KMS-11 (cell line): ENCODE results near the gene RASSF4.
A peak's percentile ranks its signal among the peaks of the same experiment; 100 is the strongest.

Experiments used
- H2AFZ ChIP-seq: fragments of 200-600 bp; sonication (generic); 2 replicates; pipeline ENCODE4 v1.6.1; 2016; ENCODE audit warnings: antibody characterized with exemption, mixed run types, low read depth
- H3K27ac ChIP-seq: fragments of 200-600 bp; sonication (generic); 2 replicates; pipeline ENCODE4 v1.6.1; 2016; ENCODE audit warnings: mild to moderate bottlenecking, mixed run types
- H3K27me3 ChIP-seq: fragments of 200-600 bp; sonication (generic); 2 replicates; pipeline ENCODE4 v1.6.1; 2017; ENCODE audit warnings: mild to moderate bottlenecking, low read depth, mixed run types, moderate library complexity; ENCODE audit not compliant: insufficient read depth
- H3K36me3 ChIP-seq: fragments of 200-600 bp; sonication (generic); 2 replicates; pipeline ENCODE4 v1.6.1; 2017; ENCODE audit warnings: mild to moderate bottlenecking, mixed run types; ENCODE audit not compliant: insufficient read depth
- H3K4me1 ChIP-seq: fragments of 200-600 bp; sonication (generic); 2 replicates; pipeline ENCODE4 v1.6.1; 2016; ENCODE audit warnings: mild to moderate bottlenecking, low read depth, mixed run types; ENCODE audit not compliant: poor library complexity, severe bottlenecking
- H3K4me2 ChIP-seq: fragments of 200-600 bp; sonication (generic); 2 replicates; pipeline ENCODE4 v1.7.0; 2016; ENCODE audit warnings: mild to moderate bottlenecking, mixed run types
- H3K4me3 ChIP-seq: fragments of 200-600 bp; sonication (generic); IDR thresholded peaks from 2 replicates; pipeline ENCODE4 v1.6.1; 2017; ENCODE audit warnings: low read depth, low read length, mixed read lengths; ENCODE audit not compliant: insufficient read depth
- H3K79me2 ChIP-seq: fragments of 200-600 bp; sonication (generic); 2 replicates; pipeline ENCODE4 v1.6.1; 2016; ENCODE audit warnings: low read depth, mixed run types; ENCODE audit not compliant: insufficient read depth
- H3K9ac ChIP-seq: fragments of 200-600 bp; sonication (generic); 2 replicates; pipeline ENCODE4 v1.6.1; 2016; ENCODE audit warnings: mild to moderate bottlenecking, mixed run types
- H4K20me1 ChIP-seq: fragments of 200-600 bp; sonication (generic); 2 replicates; pipeline ENCODE4 v1.6.1; 2016; ENCODE audit warnings: mild to moderate bottlenecking, mixed run types; ENCODE audit not compliant: insufficient read depth
- TF ChIP-seq, protein P1 (sequence below): fragments of 200-600 bp; sonication (generic); conservative IDR thresholded peaks from 2 replicates; pipeline ENCODE4 v1.6.1; 2017; ENCODE audit warnings: low read depth, mild to moderate bottlenecking, antibody characterized with exemption, low read length, moderate library complexity, mixed read lengths

The RASSF4 gene

DNA sequence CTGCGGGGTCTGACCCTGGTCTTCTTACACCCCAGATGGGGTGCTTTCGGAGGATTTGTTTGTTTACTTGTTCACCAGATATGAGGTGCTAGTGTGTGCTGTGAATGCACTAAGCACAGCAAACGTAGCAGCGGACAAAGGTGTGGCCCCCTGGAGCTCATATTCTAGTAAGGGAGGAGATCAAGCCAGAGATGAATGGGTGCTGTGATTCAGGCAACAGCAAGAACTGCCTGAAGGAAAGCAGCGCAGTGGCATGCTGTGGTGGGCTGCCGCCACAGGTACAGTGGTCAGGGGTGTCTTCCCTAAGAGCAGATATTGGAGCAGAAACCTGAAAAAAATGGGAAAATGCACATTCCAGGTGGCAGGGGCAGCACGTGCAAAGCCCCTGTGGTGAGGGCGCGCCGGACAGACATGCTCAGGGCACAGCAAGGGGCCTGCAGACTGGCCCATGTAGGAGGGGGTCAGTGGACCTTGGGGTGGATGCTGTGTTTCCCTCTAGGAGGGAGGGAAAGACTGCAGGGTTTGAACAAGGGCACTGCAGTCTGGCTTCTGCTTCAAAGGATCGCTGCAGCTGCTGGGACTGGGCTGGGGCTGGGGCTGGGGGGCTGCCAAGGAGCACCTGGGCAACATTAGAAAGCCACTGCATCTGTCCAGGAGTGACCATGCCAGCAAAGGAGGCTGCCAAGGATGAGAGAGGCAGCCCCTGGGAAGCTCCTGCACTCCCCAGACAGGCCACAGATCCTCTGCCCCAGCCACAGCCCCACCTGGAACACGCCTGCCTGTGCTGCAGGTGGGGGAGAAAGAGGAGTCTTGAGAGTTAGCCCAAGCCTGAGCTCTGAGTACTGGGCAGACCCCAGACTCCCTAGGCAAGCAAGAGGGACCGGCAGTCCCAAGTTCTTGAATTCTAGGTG lies 19.9 kb downstream of the RASSF4 start:
- H3K27me3 ChIP-seq: no peaks in the 10 kb centered on the region
- H2AFZ ChIP-seq: no peak overlapping the region
- peak overlapping the region; percentile 60; the same call in 1 of the 2 replicates for H3K9ac ChIP-seq
- H3K27ac ChIP-seq: peak overlapping the region; percentile 57; the same call in 1 of the 2 replicates
- H3K4me1 ChIP-seq: peaks cover 59% of the 10 kb centered on the region
- H3K79me2 ChIP-seq: peaks cover 41% of the 10 kb centered on the region
- H3K36me3 ChIP-seq: peaks cover 3% of the 10 kb centered on the region; the same call in 1 of the 2 replicates
- peak overlapping the region; percentile 91 for H3K4me2 ChIP-seq
- no peak overlapping the region for H3K4me3 ChIP-seq
- TF ChIP-seq, protein P1, sequence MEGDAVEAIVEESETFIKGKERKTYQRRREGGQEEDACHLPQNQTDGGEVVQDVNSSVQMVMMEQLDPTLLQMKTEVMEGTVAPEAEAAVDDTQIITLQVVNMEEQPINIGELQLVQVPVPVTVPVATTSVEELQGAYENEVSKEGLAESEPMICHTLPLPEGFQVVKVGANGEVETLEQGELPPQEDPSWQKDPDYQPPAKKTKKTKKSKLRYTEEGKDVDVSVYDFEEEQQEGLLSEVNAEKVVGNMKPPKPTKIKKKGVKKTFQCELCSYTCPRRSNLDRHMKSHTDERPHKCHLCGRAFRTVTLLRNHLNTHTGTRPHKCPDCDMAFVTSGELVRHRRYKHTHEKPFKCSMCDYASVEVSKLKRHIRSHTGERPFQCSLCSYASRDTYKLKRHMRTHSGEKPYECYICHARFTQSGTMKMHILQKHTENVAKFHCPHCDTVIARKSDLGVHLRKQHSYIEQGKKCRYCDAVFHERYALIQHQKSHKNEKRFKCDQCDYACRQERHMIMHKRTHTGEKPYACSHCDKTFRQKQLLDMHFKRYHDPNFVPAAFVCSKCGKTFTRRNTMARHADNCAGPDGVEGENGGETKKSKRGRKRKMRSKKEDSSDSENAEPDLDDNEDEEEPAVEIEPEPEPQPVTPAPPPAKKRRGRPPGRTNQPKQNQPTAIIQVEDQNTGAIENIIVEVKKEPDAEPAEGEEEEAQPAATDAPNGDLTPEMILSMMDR: no peak
- no peaks in the 10 kb centered on the region for H4K20me1 ChIP-seq

DNA sequence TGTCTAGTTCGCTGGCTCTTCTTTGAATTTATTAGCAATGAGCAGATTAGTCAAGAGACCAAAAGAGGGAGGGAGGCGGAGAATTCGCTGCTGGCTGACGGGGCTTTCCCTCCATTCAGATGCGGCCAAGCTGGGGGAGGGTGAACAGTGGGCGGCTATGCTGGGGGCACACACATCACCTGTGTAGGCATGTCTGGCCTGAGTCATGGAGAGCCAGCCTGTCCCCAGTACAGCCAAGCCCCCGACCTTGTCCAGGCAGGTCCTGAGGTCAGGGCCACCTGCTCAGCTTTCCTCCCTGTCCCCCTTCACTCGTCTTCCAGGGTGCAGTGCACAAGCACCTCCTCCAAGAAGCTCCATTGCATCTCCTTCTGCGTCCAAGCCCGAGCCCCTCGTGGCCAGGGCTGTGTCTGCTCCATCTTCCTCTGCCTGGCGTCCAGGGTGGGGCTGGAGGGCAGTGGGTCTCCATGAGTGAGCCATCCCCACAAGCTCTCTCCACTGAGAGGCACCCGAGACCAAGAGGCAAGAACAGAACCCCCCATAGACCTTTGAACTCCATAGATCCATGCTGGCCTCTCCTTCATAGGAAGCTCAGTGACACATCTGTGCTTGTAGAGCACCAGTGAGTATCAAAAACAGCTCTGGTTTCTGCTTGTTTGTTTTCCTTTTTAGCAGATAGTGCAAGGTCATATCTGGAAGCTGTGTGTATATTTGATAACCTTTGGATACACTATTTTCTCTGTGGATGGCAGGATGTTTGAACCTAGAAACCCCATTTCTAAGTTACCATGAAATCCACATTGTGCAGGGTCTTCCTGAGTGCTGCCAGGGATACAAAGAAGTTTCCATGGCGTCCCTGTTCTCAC lies 20.9 kb downstream of the RASSF4 start:
- TF ChIP-seq, protein P1: no peak
- Histone ChIP-seq H3K4me1 (peaks cover 54% of the 10 kb centered on the region), H3K27me3 (no peaks in the 10 kb centered on the region), H3K27ac (peak overlapping the region; percentile 39), H3K79me2 (peaks cover 41% of the 10 kb centered on the region), H4K20me1 (no peaks in the 10 kb centered on the region), H3K4me2 (peak overlapping the region; percentile 24; the same call in 1 of the 2 replicates), H2AFZ (no peak overlapping the region), H3K9ac (no peak overlapping the region), H3K4me3 (no peak overlapping the region), H3K36me3 (peaks cover 3% of the 10 kb centered on the region; the same call in 1 of the 2 replicates)

DNA sequence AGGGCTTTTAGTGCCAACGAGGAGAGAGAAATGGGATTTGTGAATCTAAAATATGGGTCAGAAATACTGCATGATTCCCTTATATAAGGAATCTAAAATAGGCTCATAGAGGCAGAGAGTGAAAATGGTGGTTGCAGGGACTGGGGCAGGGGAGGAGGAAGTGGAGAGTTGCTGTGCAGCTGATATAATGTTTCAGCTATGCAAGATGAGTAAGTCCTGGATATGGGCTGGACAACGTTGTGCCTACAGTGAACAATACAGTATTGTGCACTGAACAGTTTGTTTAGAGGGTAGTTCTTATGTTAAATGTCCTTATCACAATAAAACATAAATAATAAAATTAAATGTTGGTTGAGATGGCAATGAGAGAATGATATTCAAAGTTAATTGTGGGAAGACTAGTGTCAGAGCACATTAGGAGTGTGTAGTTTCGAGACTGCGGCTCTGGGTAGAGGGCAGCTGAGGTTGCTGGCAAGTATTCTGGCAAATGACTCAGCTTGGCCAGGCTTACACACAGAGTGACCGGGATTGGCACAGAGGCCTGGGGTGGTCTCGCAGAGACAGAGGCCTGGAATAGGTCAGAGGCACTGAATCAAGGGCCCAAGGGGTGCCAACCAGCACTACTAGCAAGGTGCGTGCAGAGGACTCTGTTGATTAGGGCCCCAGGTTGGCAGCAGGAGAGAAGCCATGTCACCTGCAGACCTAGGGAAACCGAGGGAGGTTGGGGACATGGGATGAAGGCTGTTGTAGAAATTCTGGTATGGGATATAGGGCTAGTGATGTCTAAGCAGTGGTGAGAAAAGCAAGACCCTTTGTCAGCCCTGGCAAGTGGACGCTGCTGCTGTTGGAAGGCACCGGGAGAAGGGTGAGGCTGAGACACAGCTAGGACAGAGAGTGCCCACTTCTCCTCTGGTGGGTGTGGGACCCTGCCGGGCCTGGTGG lies 21.8 kb downstream of the RASSF4 start:
- H3K9ac ChIP-seq: no peak overlapping the region
- H3K27ac ChIP-seq: peak overlapping the region; percentile 39
- no peaks in the 10 kb centered on the region for H4K20me1 ChIP-seq
- H3K79me2 ChIP-seq: peaks cover 33% of the 10 kb centered on the region
- H2AFZ ChIP-seq: no peak overlapping the region
- H3K27me3 ChIP-seq: no peaks in the 10 kb centered on the region
- TF ChIP-seq, protein P1: no peak
- H3K36me3 ChIP-seq: peaks cover 3% of the 10 kb centered on the region; the same call in 1 of the 2 replicates
- H3K4me1 ChIP-seq: peaks cover 52% of the 10 kb centered on the region
- no peak overlapping the region for H3K4me3 ChIP-seq
- peak overlapping the region; percentile 24; the same call in 1 of the 2 replicates for H3K4me2 ChIP-seq

DNA sequence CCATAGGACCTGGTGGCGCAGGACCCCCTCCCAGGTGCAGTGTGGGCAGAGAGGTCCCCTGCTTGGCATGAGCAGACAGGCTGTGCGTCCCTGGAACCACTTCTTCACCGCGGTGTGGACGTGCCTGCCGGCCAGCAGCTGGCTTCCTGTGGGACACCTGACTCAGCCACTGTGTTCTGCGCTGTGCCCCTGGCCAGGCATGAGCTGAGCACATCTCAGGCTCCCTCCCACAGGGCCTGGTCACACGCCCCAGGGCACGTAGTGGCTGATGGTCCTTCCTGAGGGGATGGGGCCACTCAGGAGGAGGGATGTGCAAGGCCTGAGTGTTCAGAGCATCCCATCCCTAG lies 22.5 kb downstream of the RASSF4 start:
- no peak overlapping the region for H3K27ac ChIP-seq
- H3K4me1 ChIP-seq: peaks cover 52% of the 10 kb centered on the region
- H3K9ac ChIP-seq: no peak overlapping the region
- H3K27me3 ChIP-seq: no peaks in the 10 kb centered on the region
- H3K4me3 ChIP-seq: no peak overlapping the region
- no peak overlapping the region for H3K4me2 ChIP-seq
- no peaks in the 10 kb centered on the region for H4K20me1 ChIP-seq
- H2AFZ ChIP-seq: no peak overlapping the region
- TF ChIP-seq, protein P1: no peak
- H3K79me2 ChIP-seq: peaks cover 27% of the 10 kb centered on the region
- peaks cover 3% of the 10 kb centered on the region; the same call in 1 of the 2 replicates for H3K36me3 ChIP-seq
